HFFc6 (cell line): ENCODE measurements around the gene WRNIP1. TPM values are rescaled to one million over a fixed set of nuclear protein-coding genes. Genes with fewer than 3 reads are reported as not detected.
"Not testable (repeated sequence)": the region's sequence is repeated elsewhere in the genome, so short reads cannot be mapped to it uniquely, and the experiment has no call there.

Experiments used
- DNase-seq: peaks from one replicate; pipeline ENCODE4 v3.0.0-alpha.2; 2018
- H3K27ac Mint-ChIP-seq: 2 replicates; pipeline ENCODE4 v1.8.0; 2020; ENCODE audit warnings: mild to moderate bottlenecking, mixed read lengths
- H3K27me3 Mint-ChIP-seq: 2 replicates; pipeline ENCODE4 v1.8.0; 2021; ENCODE audit warnings: mild to moderate bottlenecking, moderate library complexity, mixed read lengths; ENCODE audit not compliant: insufficient read depth
- H3K36me3 Mint-ChIP-seq: 2 replicates; pipeline ENCODE4 v1.8.0; 2021; ENCODE audit warnings: low read depth, mixed read lengths
- H3K4me1 Mint-ChIP-seq: 2 replicates; pipeline ENCODE4 v1.8.0; 2020; ENCODE audit warnings: low read depth, mixed read lengths
- H3K4me3 Mint-ChIP-seq: 2 replicates; pipeline ENCODE4 v1.8.0; 2020; ENCODE audit warnings: mild to moderate bottlenecking, moderate library complexity, mixed read lengths
- H3K9me3 Mint-ChIP-seq: 2 replicates; pipeline ENCODE4 v1.8.0; 2020; ENCODE audit warnings: mild to moderate bottlenecking, mixed read lengths
- total RNA-seq, 6 experiments: library from RNA; stranded (reverse); fragmentation: NEBNext Ultra II Directional; extraction: Animal tissue kit (Norgen Biotek cat#: 25700); gene quantifications; 2 replicates in 1 of 6; 3 replicates in 5 of 6; pipeline ENCODE4 v1.2.3, GENCODE V29; 2021
- TF ChIP-seq, protein P1 (sequence below): fragments of 200-600 bp; sonication (generic); IDR thresholded peaks from 2 replicates; pipeline ENCODE4 v1.5.0; 2021; ENCODE audit warnings: antibody characterized with exemption, mild to moderate bottlenecking

The WRNIP1 gene
- total RNA-seq, 6 experiments from 2014 or later = 31.9 to 40.4 (median 33.5) TPM

GRCh38 chr6:2755456-2755855, 9.7 kb upstream of the WRNIP1 start:
- no peak overlapping the region for H3K4me3 Mint-ChIP-seq
- H3K27ac Mint-ChIP-seq = no peak overlapping the region
- DNase-seq = no peak
- H3K4me1 Mint-ChIP-seq = peaks cover 8% of the 10 kb centered on the region
- peaks cover 3% of the 10 kb centered on the region for H3K27me3 Mint-ChIP-seq
- H3K9me3 Mint-ChIP-seq = no peaks in the 10 kb centered on the region
- H3K36me3 Mint-ChIP-seq = no peaks in the 10 kb centered on the region
- TF ChIP-seq, protein P1, sequence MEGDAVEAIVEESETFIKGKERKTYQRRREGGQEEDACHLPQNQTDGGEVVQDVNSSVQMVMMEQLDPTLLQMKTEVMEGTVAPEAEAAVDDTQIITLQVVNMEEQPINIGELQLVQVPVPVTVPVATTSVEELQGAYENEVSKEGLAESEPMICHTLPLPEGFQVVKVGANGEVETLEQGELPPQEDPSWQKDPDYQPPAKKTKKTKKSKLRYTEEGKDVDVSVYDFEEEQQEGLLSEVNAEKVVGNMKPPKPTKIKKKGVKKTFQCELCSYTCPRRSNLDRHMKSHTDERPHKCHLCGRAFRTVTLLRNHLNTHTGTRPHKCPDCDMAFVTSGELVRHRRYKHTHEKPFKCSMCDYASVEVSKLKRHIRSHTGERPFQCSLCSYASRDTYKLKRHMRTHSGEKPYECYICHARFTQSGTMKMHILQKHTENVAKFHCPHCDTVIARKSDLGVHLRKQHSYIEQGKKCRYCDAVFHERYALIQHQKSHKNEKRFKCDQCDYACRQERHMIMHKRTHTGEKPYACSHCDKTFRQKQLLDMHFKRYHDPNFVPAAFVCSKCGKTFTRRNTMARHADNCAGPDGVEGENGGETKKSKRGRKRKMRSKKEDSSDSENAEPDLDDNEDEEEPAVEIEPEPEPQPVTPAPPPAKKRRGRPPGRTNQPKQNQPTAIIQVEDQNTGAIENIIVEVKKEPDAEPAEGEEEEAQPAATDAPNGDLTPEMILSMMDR = no peak

GRCh38 chr6:2756241-2756640, 9.0 kb upstream of the WRNIP1 start:
- Mint-ChIP-seq H3K36me3 (no peaks in the 10 kb centered on the region), H3K27ac (no peak overlapping the region), H3K4me1 (peaks cover 16% of the 10 kb centered on the region), H3K27me3 (peaks cover 3% of the 10 kb centered on the region), H3K9me3 (no peaks in the 10 kb centered on the region), H3K4me3 (no peak overlapping the region)
- TF ChIP-seq, protein P1 = no peak
- no peak for DNase-seq

DNA sequence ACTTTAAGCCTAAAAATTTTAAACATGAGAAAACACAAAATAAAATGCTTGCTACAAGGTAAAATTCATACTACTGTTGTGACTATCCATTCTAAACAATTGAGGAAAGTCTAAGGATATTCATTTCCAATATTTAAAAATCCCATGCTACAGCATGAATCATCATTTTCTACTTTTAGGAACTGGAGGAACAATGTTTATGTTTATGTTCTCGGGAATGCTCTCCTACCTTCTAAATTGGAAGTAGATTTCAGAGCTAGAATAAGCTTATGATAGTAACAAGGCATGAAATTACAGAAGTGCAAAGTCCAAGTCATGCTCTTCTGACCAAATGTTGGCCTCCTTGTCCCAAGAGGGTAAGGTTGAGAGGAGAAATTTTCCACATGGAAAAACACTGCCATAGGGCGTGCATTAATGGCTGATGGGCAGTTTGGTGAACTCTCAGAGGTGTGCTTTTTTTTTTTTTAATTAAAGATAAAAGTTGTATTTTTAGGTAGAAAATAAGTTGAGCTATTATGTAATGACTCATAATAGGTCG, 8.4 kb upstream of the WRNIP1 start:
- H3K36me3 Mint-ChIP-seq = no peaks in the 10 kb centered on the region
- no peak for DNase-seq
- H3K4me3 Mint-ChIP-seq = no peak overlapping the region
- no peak overlapping the region for H3K27ac Mint-ChIP-seq
- H3K9me3 Mint-ChIP-seq = no peaks in the 10 kb centered on the region
- H3K27me3 Mint-ChIP-seq = peaks cover 3% of the 10 kb centered on the region
- H3K4me1 Mint-ChIP-seq = peaks cover 19% of the 10 kb centered on the region
- TF ChIP-seq, protein P1 = no peak

DNA sequence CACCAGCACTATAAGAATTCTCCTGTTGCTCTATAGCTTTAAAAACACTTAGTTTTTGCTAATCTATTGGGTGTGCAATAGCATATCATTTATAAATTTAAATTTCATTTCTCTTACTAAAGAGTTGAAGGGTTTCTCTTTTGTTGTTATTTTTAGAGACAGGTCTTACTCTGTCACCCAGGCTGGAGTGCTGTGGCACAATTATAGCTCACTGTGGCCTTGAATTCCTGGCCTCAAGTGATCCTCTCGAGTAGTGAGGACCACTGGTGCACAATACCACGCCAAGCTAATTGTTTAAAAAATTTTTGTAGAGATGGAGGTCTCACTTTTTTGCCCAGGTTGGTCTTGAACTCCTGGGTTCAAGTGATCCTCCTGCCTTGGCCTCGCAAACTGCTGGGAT, 6.2 kb upstream of the WRNIP1 start:
- H3K27me3 Mint-ChIP-seq = peaks cover 1% of the 10 kb centered on the region; the same call in 1 of the 2 replicates

GRCh38 chr6:2760882-2761842, 4.0 kb upstream of the WRNIP1 start:
- Mint-ChIP-seq H3K4me1 (peaks cover 29% of the 10 kb centered on the region), H3K36me3 (no peaks in the 10 kb centered on the region), H3K27me3 (no peaks in the 10 kb centered on the region), H3K27ac (no peak overlapping the region), H3K4me3 (no peak overlapping the region), H3K9me3 (no peaks in the 10 kb centered on the region; the same call in 1 of the 2 replicates)
- DNase-seq = no peak
- TF ChIP-seq, protein P1 = peak; percentile 74

More for the DNA sequence above, 6.2 kb upstream of the WRNIP1 start:
- peaks cover 21% of the 10 kb centered on the region for H3K4me1 Mint-ChIP-seq
- no peak for DNase-seq
- no peaks in the 10 kb centered on the region; the same call in 1 of the 2 replicates for H3K9me3 Mint-ChIP-seq
- TF ChIP-seq, protein P1 = no peak
- H3K27ac Mint-ChIP-seq = no peak overlapping the region
- H3K4me3 Mint-ChIP-seq = no peak overlapping the region
- H3K36me3 Mint-ChIP-seq = no peaks in the 10 kb centered on the region

GRCh38 chr6:2762868-2763267, 2.3 kb upstream of the WRNIP1 start:
- not testable (repeated sequence) for H3K4me3 Mint-ChIP-seq, H3K27me3 Mint-ChIP-seq, DNase-seq, H3K27ac Mint-ChIP-seq, H3K9me3 Mint-ChIP-seq, H3K36me3 Mint-ChIP-seq
- peaks cover 33% of the 10 kb centered on the region for H3K4me1 Mint-ChIP-seq
